GM23338 (cell line): ENCODE results near the gene FAM47E. TPM values are rescaled to one million over a fixed set of nuclear protein-coding genes. Genes with fewer than 3 reads are reported as not detected.

ENCODE experiments used
- ATAC-seq: fragments of 200-7000 bp; cut with Tn5 transposase; 3 replicates; pipeline ENCODE4 v1.9.1; 2020
- DNase-seq: peaks from one replicate; pipeline ENCODE4 v3.0.0-alpha.2; 2015; ENCODE audit warnings: low spot score
- H2AFZ ChIP-seq: fragments of 200-600 bp; sonication (generic); 2 replicates; pipeline ENCODE4 v1.8.0; 2016; ENCODE audit warnings: antibody characterized with exemption, mild to moderate bottlenecking, moderate library complexity
- H3F3A ChIP-seq: fragments of 200-600 bp; sonication (generic); replicated peaks from 2 replicates; pipeline ENCODE4 v1.8.0; 2017; ENCODE audit warnings: antibody characterized with exemption, mixed run types, low read depth
- H3K27ac ChIP-seq: fragments of 200-600 bp; sonication (generic); 2 replicates; pipeline ENCODE4 v1.6.1; 2016; ENCODE audit warnings: low read depth
- H3K27me3 ChIP-seq: fragments of 200-600 bp; sonication (generic); 2 replicates; pipeline ENCODE4 v1.8.0; 2016; ENCODE audit warnings: mild to moderate bottlenecking, mixed run types, moderate library complexity; ENCODE audit not compliant: insufficient read depth
- H3K36me3 ChIP-seq: fragments of 200-600 bp; sonication (generic); 2 replicates; pipeline ENCODE4 v1.8.0; 2016; ENCODE audit warnings: mild to moderate bottlenecking; ENCODE audit not compliant: insufficient read depth
- H3K4me1 ChIP-seq: fragments of 200-600 bp; sonication (generic); 2 replicates; pipeline ENCODE4 v1.8.0; 2016; ENCODE audit warnings: mild to moderate bottlenecking, moderate library complexity; ENCODE audit not compliant: insufficient read depth
- H3K4me2 ChIP-seq: fragments of 200-600 bp; sonication (generic); 2 replicates; pipeline ENCODE4 v1.7.1; 2017; ENCODE audit warnings: mixed run types
- H3K4me3 ChIP-seq: fragments of 200-600 bp; sonication (generic); 2 replicates; pipeline ENCODE4 v1.6.1; 2016; ENCODE audit warnings: mixed run types
- H3K79me2 ChIP-seq: fragments of 200-600 bp; sonication (generic); replicated peaks from 2 replicates; pipeline ENCODE4 v1.8.0; 2017; ENCODE audit warnings: mild to moderate bottlenecking; ENCODE audit not compliant: insufficient read depth
- H3K9me2 ChIP-seq: fragments of 200-600 bp; sonication (generic); 2 replicates; pipeline ENCODE4 v1.8.0; 2017; ENCODE audit not compliant: insufficient read depth
- H4K20me1 ChIP-seq: fragments of 200-600 bp; sonication (generic); replicated peaks from 2 replicates; pipeline ENCODE4 v1.8.0; 2017; ENCODE audit warnings: mild to moderate bottlenecking; ENCODE audit not compliant: insufficient read depth
- H3K27ac Mint-ChIP-seq: 2 replicates; pipeline ENCODE4 v1.8.0; 2020; ENCODE audit warnings: inconsistent platforms, mild to moderate bottlenecking, moderate library complexity, mixed read lengths
- H3K27me3 Mint-ChIP-seq: 3 replicates; pipeline ENCODE4 v1.8.0; 2022; ENCODE audit warnings: low read depth, mild to moderate bottlenecking, moderate library complexity, mixed read lengths, inconsistent platforms; ENCODE audit not compliant: insufficient read depth, poor library complexity
- H3K36me3 Mint-ChIP-seq: 3 replicates; pipeline ENCODE4 v1.8.0; 2021; ENCODE audit warnings: low read depth, mild to moderate bottlenecking, inconsistent platforms, moderate library complexity, mixed read lengths
- H3K4me1 Mint-ChIP-seq: 3 replicates; pipeline ENCODE4 v1.8.0; 2020; ENCODE audit warnings: mild to moderate bottlenecking, inconsistent platforms, mixed read lengths
- H3K4me3 Mint-ChIP-seq: 3 replicates; pipeline ENCODE4 v1.8.0; 2021; ENCODE audit warnings: moderate library complexity, mild to moderate bottlenecking, inconsistent platforms, mixed read lengths
- H3K9me3 Mint-ChIP-seq: 3 replicates; pipeline ENCODE4 v1.8.0; 2020; ENCODE audit warnings: moderate library complexity, mild to moderate bottlenecking, inconsistent platforms, mixed read lengths
- ETS1 ChIP-seq: IDR thresholded peaks from 2 replicates; pipeline ENCODE4 v1.6.1; 2016; ENCODE audit warnings: antibody characterized with exemption
- EZH2phosphoT487 ChIP-seq: fragments of 200-600 bp; sonication (generic); IDR thresholded peaks from one replicate; pipeline ENCODE4 v1.8.1; 2018; ENCODE audit warnings: antibody characterized with exemption; ENCODE audit not compliant: unreplicated experiment
- JUNB ChIP-seq: IDR thresholded peaks from one replicate; pipeline ENCODE4 v1.6.1; 2016; ENCODE audit warnings: antibody characterized with exemption; ENCODE audit not compliant: unreplicated experiment
- NANOG ChIP-seq: IDR thresholded peaks from 2 replicates; pipeline ENCODE4 v1.6.1; 2016; ENCODE audit warnings: antibody characterized with exemption, borderline replicate concordance
- POLR2AphosphoS5 ChIP-seq: IDR thresholded peaks from 2 replicates; pipeline ENCODE4 v1.6.1; 2016; ENCODE audit warnings: antibody characterized with exemption, low read depth
- REST ChIP-seq: IDR thresholded peaks from one replicate; pipeline ENCODE4 v1.6.1; 2018; ENCODE audit warnings: antibody characterized with exemption; ENCODE audit not compliant: unreplicated experiment
- STAT1 ChIP-seq: IDR thresholded peaks from one replicate; pipeline ENCODE4 v1.6.1; 2016; ENCODE audit warnings: antibody characterized with exemption; ENCODE audit not compliant: unreplicated experiment
- ZNF114 ChIP-seq: fragments of 250-450 bp; sonication (Bioruptor Pico); IDR thresholded peaks from 2 replicates; pipeline ENCODE4 v1.5.0; 2020; ENCODE audit warnings: mild to moderate bottlenecking, moderate library complexity
- ZNF462 ChIP-seq: fragments of 250-450 bp; sonication (Bioruptor Pico); IDR thresholded peaks from 2 replicates; pipeline ENCODE4 v1.5.0; 2020; ENCODE audit warnings: mild to moderate bottlenecking, moderate library complexity
- polyA plus RNA-seq: library from polyadenylated mRNA; unstranded; fragments of >200 nt; fragmentation: Nextera tagmentation; extraction: Ambion mirVana; gene quantifications from 2 replicates; pipeline ENCODE4 v1.2.1, GENCODE V29; 2016
- total RNA-seq: library from RNA; depleted of rRNA; stranded (reverse); fragments of >200 nt; shearing (Covaris generic); gene quantifications from 2 replicates; pipeline ENCODE4 v1.2.3, GENCODE V29; 2014

The FAM47E gene
- total and polyA plus RNA-seq, 2 experiments from 2014 or later, result 0.66 to 2.3 TPM

GRCh38 chr4:76246852-76247251 lies 4.7 kb upstream of the FAM47E start (continued):
- no peak for TF ChIP-seq ETS1

GRCh38 chr4:76250962-76251361 lies 559 bp upstream of the FAM47E start:
- Mint-ChIP-seq H3K27ac (no peak overlapping the region), H3K4me1 (peaks cover 13% of the 10 kb centered on the region), H3K9me3 (no peaks in the 10 kb centered on the region; the same call in 2 of the 3 replicates), H3K36me3 (no peaks in the 10 kb centered on the region), H3K4me3 (peak overlapping the region; percentile 86), H3K27me3 (peaks cover 24% of the 10 kb centered on the region)
- no peak overlapping the region for H3K27ac ChIP-seq
- H3K27me3 ChIP-seq, result peaks cover 35% of the 10 kb centered on the region
- H3K36me3 ChIP-seq, result no peaks in the 10 kb centered on the region
- H3K4me2 ChIP-seq, result peak overlapping the region; percentile 92
- peak; percentile 37 for DNase-seq
- ATAC-seq, result peak; percentile 15
- peaks cover 6% of the 10 kb centered on the region; the same call in 1 of the 2 replicates for H3K9me2 ChIP-seq
- 0 out of 2 replicates have a peak, but pooled peaks cover 3% of the 10 kb centered on the region for H3F3A ChIP-seq
- H4K20me1 ChIP-seq, result no peaks in the 10 kb centered on the region
- TF ChIP-seq ZNF114 (CRISPR knock-in tag) (no peak), JUNB (no peak), ETS1 (no peak), POLR2AphosphoS5 (no peak), NANOG (no peak), EZH2phosphoT487 (no peak), STAT1 (no peak), ZNF462 (CRISPR knock-in tag) (no peak), REST (no peak)
- H3K4me1 ChIP-seq, result peaks cover 16% of the 10 kb centered on the region
- peak overlapping the region; percentile 54 for H3K4me3 ChIP-seq
- no peaks in the 10 kb centered on the region for H3K79me2 ChIP-seq
- peak overlapping the region; percentile 79 for H2AFZ ChIP-seq
